GM18498 (cell line): ENCODE data around the gene TRHDE.
"Not testable (repeated sequence)": the region's sequence is repeated elsewhere in the genome, so short reads cannot be mapped to it uniquely, and the experiment has no call there.

ENCODE experiments used
- ATAC-seq: cut with Tn5 transposase; IDR thresholded peaks from one replicate; pipeline ENCODE4 v1.9.1; 2021; ENCODE audit warnings: mild to moderate bottlenecking, moderate library complexity; ENCODE audit not compliant: unreplicated experiment

TRHDE gene

GRCh38 chr12:72605975-72606374, 333.8 kb downstream of the TRHDE start:
- ATAC-seq, result no peak

DNA sequence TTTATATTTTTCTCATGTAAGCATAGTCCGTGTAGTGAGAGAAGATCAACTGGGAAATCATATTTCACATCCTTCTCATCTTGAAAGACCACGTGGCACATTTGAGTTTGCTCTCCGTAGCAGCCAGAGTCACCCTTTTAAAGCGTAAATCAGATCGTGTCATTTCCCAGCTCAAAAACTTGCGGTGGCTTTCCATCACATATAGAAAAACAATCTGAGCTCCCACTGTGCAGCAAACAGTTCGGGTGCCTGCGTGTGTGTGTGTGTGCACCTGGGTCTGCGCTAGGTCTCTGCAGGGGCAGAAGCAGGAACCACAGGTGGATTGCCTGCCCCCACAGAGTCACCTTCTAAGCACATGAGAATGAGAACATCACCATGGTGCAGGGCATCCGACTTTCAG, 338.2 kb downstream of the TRHDE start:
- no peak for ATAC-seq

- ATAC-seq, result no peak
Observed at GRCh38 chr12:72610854-72611358, 338.7 kb downstream of the TRHDE start.

DNA sequence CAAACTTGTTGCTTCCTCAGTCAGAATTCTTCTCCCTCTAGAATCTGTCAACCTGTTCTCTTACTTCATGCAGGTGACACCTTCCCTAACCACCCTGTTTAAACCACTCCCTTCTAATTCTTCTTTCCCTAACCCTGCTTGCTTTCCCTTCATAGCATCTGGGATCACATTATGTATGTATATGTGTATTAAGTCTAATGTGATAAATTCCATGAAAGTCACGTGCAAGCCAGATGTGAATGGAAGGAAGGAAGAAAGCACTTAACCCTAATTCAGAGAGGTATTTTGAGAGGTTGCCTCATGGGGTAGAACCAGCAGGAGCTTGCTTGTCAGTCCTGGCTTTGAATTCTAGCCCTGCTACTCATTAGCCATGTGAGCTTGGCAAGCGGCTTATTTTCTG, 340.0 kb downstream of the TRHDE start:
- no peak for ATAC-seq

GRCh38 chr12:72618764-72619163, 346.6 kb downstream of the TRHDE start:
- no peak for ATAC-seq

- ATAC-seq, result peak; percentile 59
Observed at GRCh38 chr12:72622556-72622955, 350.4 kb downstream of the TRHDE start.

DNA sequence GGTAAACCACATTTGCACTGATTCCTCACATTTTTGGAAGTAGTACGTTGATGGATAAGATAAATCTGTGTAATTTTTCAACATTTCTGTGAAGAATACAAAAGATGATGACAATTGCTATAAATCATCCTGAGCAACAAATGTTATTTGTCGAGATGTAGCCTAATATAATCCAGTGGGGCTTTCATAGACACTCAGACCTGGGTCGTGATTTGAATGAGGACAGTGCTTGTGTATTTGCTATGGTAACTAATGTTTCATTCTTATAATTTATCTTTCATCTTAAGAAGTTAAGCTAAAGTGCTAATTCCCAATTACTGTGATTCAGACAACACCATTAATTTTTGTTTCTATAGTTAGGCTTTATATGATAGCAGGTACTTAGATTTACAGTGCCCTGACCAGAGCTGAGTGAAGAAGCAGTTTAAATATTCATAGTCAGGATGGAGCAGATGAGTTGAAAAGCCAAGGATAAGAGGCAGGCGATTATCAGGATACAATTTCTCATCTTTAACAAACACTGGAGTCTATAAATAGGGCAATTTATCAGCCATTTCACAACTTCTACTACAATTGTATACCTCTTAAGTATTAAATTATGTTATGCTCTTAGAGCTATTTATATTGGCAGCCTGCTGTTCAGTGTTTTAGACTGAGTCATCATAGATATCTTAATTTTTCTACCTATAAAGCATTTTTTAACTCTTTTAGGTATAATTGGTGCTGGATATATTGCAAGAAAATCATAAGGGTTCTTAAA, 359.9 kb downstream of the TRHDE start:
- no peak for ATAC-seq

DNA sequence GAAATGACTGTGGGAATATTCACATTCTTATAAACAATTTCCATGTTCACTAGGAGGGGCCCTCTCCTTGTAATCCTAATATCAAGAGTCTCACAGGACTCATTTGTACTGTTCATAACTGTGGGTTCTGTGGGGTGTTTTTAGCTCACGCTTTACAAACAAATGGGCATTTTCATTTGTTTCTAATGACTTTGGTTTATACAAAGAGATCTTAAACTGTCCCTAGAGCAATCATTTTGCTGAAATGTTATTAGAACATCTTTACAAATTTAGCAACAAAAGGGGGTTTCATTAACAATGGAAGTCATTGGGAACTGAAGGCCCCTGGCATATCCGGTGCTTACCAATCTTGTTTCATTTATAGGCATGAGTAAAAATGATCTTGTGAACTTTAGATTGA, 370.5 kb downstream of the TRHDE start:
- ATAC-seq, result no peak

DNA sequence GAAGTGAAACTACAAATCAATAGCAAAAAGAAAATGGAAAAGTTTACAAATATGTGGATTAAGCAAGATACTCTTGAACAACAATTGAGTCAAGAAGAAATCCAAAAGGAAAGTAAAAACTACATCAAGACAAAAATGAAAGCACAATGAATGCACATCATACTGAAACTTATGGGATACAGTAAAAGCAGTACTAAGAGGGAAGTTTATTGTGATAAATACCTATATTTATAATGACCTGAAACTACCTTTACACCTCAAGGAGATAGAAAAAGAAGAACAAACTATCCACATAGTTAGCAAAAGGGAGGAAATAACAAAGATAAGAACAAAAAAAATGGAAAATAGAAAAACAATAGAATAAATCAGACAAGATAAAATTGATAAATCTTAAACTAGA, 375.0 kb downstream of the TRHDE start:
- ATAC-seq, result peak; percentile 50

- ATAC-seq, result no peak
Observed at GRCh38 chr12:72658615-72659014, 386.4 kb downstream of the TRHDE start.

DNA sequence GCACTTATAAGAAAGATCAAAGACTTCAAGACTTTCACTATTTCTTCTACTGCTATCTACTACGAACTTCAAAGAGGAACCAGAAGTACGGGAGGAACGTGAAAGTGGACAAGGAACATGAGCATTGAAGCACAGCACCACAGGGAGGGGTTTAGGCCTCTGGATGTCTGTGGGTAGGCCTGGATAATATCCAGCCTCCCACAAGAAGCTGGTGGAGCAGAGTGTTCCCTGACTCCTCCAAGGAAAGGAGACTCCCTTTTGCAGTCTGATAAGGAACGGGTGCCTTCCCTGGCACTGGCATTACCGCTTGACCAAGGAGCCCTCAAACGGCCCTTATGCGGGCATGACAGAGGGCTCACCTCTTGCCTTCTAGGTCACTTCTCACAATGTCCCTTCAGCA, 388.0 kb downstream of the TRHDE start:
- not testable (repeated sequence) for ATAC-seq

GRCh38 chr12:72673853-72674252, 401.7 kb downstream of the TRHDE start:
- peak; percentile 82 for ATAC-seq

- no peak for ATAC-seq
Observed at GRCh38 chr12:72676556-72676955, 404.4 kb downstream of the TRHDE start.

DNA sequence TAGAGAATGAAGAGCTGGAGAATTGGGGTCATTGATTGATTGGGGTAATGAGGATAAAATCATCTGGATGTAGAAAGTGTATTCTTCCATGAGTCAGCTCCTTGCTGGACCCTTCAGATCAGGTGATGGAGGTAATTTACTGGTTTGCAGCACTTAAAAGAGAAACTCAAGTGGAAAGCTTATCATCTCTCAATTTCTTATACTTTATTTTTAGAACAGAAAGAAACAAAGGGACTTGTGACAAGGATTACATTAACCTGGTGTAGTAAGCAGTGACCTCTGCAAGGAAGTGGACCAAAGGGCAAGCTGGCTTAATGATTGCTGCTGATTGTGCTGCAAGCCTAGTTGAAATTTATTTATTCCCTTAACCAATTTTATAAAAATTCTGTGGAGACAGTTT, 405.0 kb downstream of the TRHDE start:
- ATAC-seq, result no peak

DNA sequence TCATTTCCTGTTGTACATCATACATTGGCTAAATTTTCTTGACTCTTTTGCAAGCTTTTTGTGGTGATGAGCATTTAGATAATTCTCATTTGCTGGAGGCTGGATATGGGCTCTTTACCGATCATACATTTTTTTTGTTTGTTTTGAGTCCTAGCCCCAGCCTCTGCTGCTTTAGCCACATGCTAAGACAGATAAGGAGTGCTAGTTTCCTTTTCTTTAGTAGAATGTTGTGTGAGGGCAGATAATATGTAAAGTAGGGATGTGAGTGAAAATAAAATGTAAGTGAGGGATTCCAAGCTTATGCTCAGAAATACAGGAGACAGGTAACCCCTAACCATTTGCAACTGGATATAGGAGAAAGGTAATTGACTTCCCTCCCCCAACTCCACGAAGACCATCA, 405.7 kb downstream of the TRHDE start:
- ATAC-seq, result no peak

GRCh38 chr12:72679147-72679757, 407.1 kb downstream of the TRHDE start:
- no peak for ATAC-seq

DNA sequence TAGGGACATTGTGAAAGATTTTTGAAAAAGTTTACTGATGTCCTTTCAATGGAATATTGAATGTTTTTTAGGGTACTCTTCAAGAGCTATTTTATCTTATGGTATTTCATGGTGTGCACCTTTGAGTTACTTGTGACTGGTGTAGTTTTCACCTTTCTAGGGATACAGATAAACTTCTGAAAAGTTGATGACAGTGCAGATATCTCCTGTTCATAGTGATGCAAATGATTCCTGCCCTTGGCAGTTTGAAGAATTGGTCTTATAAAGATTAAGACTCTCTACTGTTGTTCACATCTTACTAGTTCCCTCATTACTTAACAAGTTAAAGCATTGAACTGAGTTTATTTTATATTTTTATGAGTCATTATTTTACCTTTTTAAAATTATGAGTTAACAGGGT, 408.9 kb downstream of the TRHDE start:
- no peak for ATAC-seq

DNA sequence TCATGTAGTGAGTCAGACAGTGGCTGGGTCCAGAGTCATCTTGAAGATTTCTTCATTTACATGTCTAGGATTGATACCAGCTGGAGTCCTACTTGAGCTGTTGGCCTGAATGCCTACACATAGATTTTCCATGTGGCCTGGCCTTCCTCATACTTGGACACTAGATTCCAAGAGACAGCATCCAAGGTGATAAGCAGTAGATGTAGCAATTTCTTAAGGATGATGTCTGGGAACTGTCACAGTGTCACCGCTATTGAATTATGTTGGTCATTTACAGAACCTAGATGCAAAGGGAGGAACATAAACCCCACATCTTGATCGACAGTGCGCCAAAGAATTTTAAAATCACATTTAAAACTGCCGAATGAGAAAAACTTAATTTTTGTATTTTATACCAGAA, 412.3 kb downstream of the TRHDE start:
- ATAC-seq, result no peak

- no peak for ATAC-seq
Observed at GRCh38 chr12:72692338-72692737, 420.2 kb downstream of the TRHDE start.

- ATAC-seq, result no peak
Observed at GRCh38 chr12:72694193-72694592, 422.0 kb downstream of the TRHDE start.

GRCh38 chr12:72699362-72699761, 427.2 kb downstream of the TRHDE start:
- ATAC-seq, result no peak

- not testable (repeated sequence) for ATAC-seq
Observed at GRCh38 chr12:72712025-72712424, 439.9 kb downstream of the TRHDE start.
